GM18867 (cell line): ENCODE data around the gene AGPAT3.
A peak's percentile ranks its signal among the peaks of the same experiment; 100 is the strongest.

Source experiments
- ATAC-seq: cut with Tn5 transposase; IDR thresholded peaks from one replicate; pipeline ENCODE4 v1.9.1; 2021; ENCODE audit warnings: mild to moderate bottlenecking, moderate library complexity; ENCODE audit not compliant: unreplicated experiment

Gene AGPAT3

GRCh38 chr21:43905726-43906455 is 40.9 kb downstream of the AGPAT3 start:
- ATAC-seq, result no peak

- no peak for ATAC-seq
These were observed 41.8 kb downstream of the AGPAT3 start for GRCh38 chr21:43906585-43907370.

GRCh38 chr21:43907751-43908150 is 42.7 kb downstream of the AGPAT3 start:
- ATAC-seq, result no peak

GRCh38 chr21:43908167-43908566 is 43.1 kb downstream of the AGPAT3 start:
- ATAC-seq, result no peak

GRCh38 chr21:43909741-43910400 is 44.8 kb downstream of the AGPAT3 start:
- ATAC-seq, result no peak

- no peak for ATAC-seq
These were observed 45.4 kb downstream of the AGPAT3 start for GRCh38 chr21:43910460-43910859.

GRCh38 chr21:43911015-43911934 is 46.3 kb downstream of the AGPAT3 start:
- ATAC-seq, result no peak

GRCh38 chr21:43911935-43912487 is 47.0 kb downstream of the AGPAT3 start:
- ATAC-seq, result no peak

GRCh38 chr21:43912500-43912899 is 47.5 kb downstream of the AGPAT3 start:
- ATAC-seq, result no peak

GRCh38 chr21:43912910-43913309 is 47.9 kb downstream of the AGPAT3 start:
- ATAC-seq, result no peak

GRCh38 chr21:43913928-43914327 is 48.9 kb downstream of the AGPAT3 start:
- ATAC-seq, result no peak

GRCh38 chr21:43916076-43916475 is 51.1 kb downstream of the AGPAT3 start:
- no peak for ATAC-seq

GRCh38 chr21:43916691-43917514 is 51.9 kb downstream of the AGPAT3 start:
- peak; percentile 55 for ATAC-seq

- ATAC-seq, result no peak
These were observed 52.7 kb downstream of the AGPAT3 start for GRCh38 chr21:43917515-43918384.

GRCh38 chr21:43918385-43918947 is 53.4 kb downstream of the AGPAT3 start:
- no peak for ATAC-seq

- ATAC-seq, result no peak
These were observed 54.3 kb downstream of the AGPAT3 start for GRCh38 chr21:43919283-43919682.

- ATAC-seq, result no peak
These were observed 55.1 kb downstream of the AGPAT3 start for GRCh38 chr21:43919871-43920801.
